Endodermal cell (in vitro differentiated cells): ENCODE measurements around the gene CORIN. TPM values are rescaled to one million over a fixed set of nuclear protein-coding genes. Genes with fewer than 3 reads are reported as not detected.

Experiments
- DNase-seq: peaks from one replicate; pipeline ENCODE4 v3.0.0-alpha.2; 2017
- H3K27ac ChIP-seq: 2 replicates; pipeline ENCODE4 v1.5.1; 2013; ENCODE audit warnings: mild to moderate bottlenecking, low read depth, low read length, moderate library complexity
- H3K27me3 ChIP-seq: 2 replicates; pipeline ENCODE4 v1.6.1; 2013; ENCODE audit warnings: mild to moderate bottlenecking, low read length, moderate library complexity; ENCODE audit not compliant: insufficient read depth, control insufficient read depth, poor library complexity, severe bottlenecking
- H3K36me3 ChIP-seq: 2 replicates; pipeline ENCODE4 v1.7.0; 2013; ENCODE audit warnings: mild to moderate bottlenecking, low read length, moderate library complexity; ENCODE audit not compliant: control insufficient read depth, insufficient read depth
- H3K4me1 ChIP-seq: one replicate; pipeline ENCODE4 v1.7.0; 2013; ENCODE audit warnings: low read length; ENCODE audit not compliant: control insufficient read depth, insufficient read depth
- H3K4me3 ChIP-seq: 2 replicates; pipeline ENCODE4 v1.5.1; 2013; ENCODE audit warnings: mild to moderate bottlenecking, low read length, moderate library complexity
- H3K9ac ChIP-seq: 2 replicates; pipeline ENCODE4 v1.6.1; 2013; ENCODE audit warnings: mild to moderate bottlenecking, low read length, moderate library complexity; ENCODE audit not compliant: poor library complexity, severe bottlenecking; ENCODE audit errors: extremely low read depth
- H3K9me3 ChIP-seq: 2 replicates; pipeline ENCODE4 v1.6.1; 2013; ENCODE audit warnings: mild to moderate bottlenecking, low read length, moderate library complexity; ENCODE audit not compliant: control insufficient read depth
- H3K27ac Mint-ChIP-seq: 2 replicates; pipeline ENCODE4 v1.8.0; 2020; ENCODE audit warnings: mixed read lengths
- H3K27me3 Mint-ChIP-seq: 2 replicates; pipeline ENCODE4 v1.8.0; 2021; ENCODE audit warnings: mild to moderate bottlenecking, mixed read lengths; ENCODE audit not compliant: insufficient read depth
- H3K36me3 Mint-ChIP-seq: 2 replicates; pipeline ENCODE4 v1.8.0; 2020; ENCODE audit warnings: low read depth, mixed read lengths
- H3K4me1 Mint-ChIP-seq: 2 replicates; pipeline ENCODE4 v1.8.0; 2020; ENCODE audit warnings: mixed read lengths
- H3K4me3 Mint-ChIP-seq: 2 replicates; pipeline ENCODE4 v1.8.0; 2020; ENCODE audit warnings: mild to moderate bottlenecking, moderate library complexity, mixed read lengths
- H3K9me3 Mint-ChIP-seq: 2 replicates; pipeline ENCODE4 v1.8.0; 2020; ENCODE audit warnings: mild to moderate bottlenecking, mixed read lengths
- CTCF ChIP-seq: fragments of 200-600 bp; sonication (generic); conservative IDR thresholded peaks from 2 replicates; pipeline ENCODE4 v1.5.0; 2021; ENCODE audit warnings: antibody characterized with exemption, mild to moderate bottlenecking
- WGBS, 2 experiments: methylation state at CpG; one replicate each; pipeline versions ENCODE4 v1.1.5 to v1.1.7; 2013; ENCODE audit warnings: missing lambda C conversion rate in 2 of 2, mixed read lengths in 1 of 2; ENCODE audit not compliant: insufficient coverage in 1 of 2, insufficient read length in 1 of 2; 5-methylcytosine and 5-hydroxymethylcytosine counted together
- total RNA-seq, 2 donors: library from RNA; stranded (reverse); fragmentation: NEBNext Ultra II Directional in 1 of 2; extraction: Animal tissue kit (Norgen Biotek cat#: 25700) in 1 of 2; gene quantifications; 2 replicates in 1 of 2; 3 replicates in 1 of 2; pipeline ENCODE4 v1.2.1, GENCODE V29; 2021

CORIN gene
- total RNA-seq, 2 donors from 2014 or later, result 0.53 TPM; not detected in 1

DNA sequence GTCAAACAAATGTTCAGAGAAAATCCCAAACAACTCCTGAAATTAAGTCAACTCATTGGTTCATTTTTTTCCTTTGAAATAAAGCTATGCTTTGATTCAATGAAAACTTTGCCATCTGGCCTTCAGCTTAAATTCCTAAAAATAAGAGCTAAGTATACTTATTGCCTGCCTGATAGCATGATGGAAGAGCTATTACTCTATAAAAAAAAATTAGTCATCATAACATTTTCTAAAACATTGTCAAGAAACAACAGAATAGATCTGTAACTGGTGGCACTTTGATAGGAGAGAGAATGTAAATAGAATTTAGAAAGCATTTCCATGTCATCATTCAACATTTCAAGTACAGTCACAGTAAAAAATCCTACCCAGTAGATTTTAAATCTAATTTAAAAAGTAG lies 136.6 kb downstream of the CORIN start:
- H3K27ac Mint-ChIP-seq, result no peak overlapping the region

GRCh38 chr4:47698837-47699236 lies 139.0 kb downstream of the CORIN start:
- no peak overlapping the region for H3K27ac ChIP-seq
- Mint-ChIP-seq H3K27ac (no peak overlapping the region), H3K27me3 (peaks cover 1% of the 10 kb centered on the region), H3K36me3 (no peaks in the 10 kb centered on the region), H3K4me1 (no peaks in the 10 kb centered on the region), H3K4me3 (no peak overlapping the region), H3K9me3 (no peaks in the 10 kb centered on the region)
- TF ChIP-seq CTCF, result no peak
- H3K36me3 ChIP-seq, result no peaks in the 10 kb centered on the region
- no peaks in the 10 kb centered on the region for H3K9me3 ChIP-seq
- no peak overlapping the region for H3K4me3 ChIP-seq
- DNase-seq, result no peak
- no peak overlapping the region for H3K9ac ChIP-seq
- WGBS, 2 experiments, result 97 to 100% methylated on average over 2 to 3 of the region's 3 CpGs
- no peaks in the 10 kb centered on the region for H3K4me1 ChIP-seq
- H3K27me3 ChIP-seq, result no peaks in the 10 kb centered on the region

More for the DNA sequence above, 136.6 kb downstream of the CORIN start:
- Mint-ChIP-seq H3K36me3 (no peaks in the 10 kb centered on the region), H3K4me3 (no peak overlapping the region), H3K27me3 (peaks cover 1% of the 10 kb centered on the region), H3K4me1 (peaks cover 12% of the 10 kb centered on the region), H3K9me3 (no peaks in the 10 kb centered on the region)
- Histone ChIP-seq H3K9ac (no peak overlapping the region), H3K9me3 (no peaks in the 10 kb centered on the region), H3K36me3 (no peaks in the 10 kb centered on the region), H3K27me3 (no peaks in the 10 kb centered on the region), H3K4me3 (no peak overlapping the region), H3K4me1 (no peaks in the 10 kb centered on the region), H3K27ac (no peak overlapping the region)
- DNase-seq, result no peak
- TF ChIP-seq CTCF, result no peak

DNA sequence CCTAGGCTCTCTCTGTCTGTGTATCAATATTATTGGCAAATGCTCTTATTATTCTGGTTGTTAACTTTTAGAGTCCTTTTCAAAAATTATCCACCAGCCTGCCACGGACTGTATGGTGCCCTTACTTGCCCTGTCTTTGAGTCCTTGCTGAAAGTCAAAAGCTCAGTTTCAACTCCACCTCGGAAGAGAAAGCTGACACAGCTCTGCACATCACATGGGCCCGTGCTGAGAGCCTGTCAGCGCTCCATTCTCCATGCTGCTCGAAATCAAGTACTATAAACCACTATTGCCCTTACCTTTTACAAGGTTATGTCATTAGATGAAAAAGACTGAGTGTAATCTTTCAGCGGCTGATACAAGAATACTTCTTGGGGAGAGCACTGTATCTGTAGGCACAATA lies 141.0 kb downstream of the CORIN start:
- H3K4me3 ChIP-seq, result no peak overlapping the region
- no peaks in the 10 kb centered on the region for H3K4me1 Mint-ChIP-seq
- H3K4me3 Mint-ChIP-seq, result no peak overlapping the region
- DNase-seq, result no peak
- H3K27me3 Mint-ChIP-seq, result peaks cover 1% of the 10 kb centered on the region
- H3K36me3 Mint-ChIP-seq, result no peaks in the 10 kb centered on the region
- no peak for TF ChIP-seq CTCF
- H3K36me3 ChIP-seq, result no peaks in the 10 kb centered on the region
- H3K9me3 ChIP-seq, result no peaks in the 10 kb centered on the region
- H3K9ac ChIP-seq, result no peak overlapping the region
- H3K27ac Mint-ChIP-seq, result no peak overlapping the region
- H3K27me3 ChIP-seq, result no peaks in the 10 kb centered on the region
- no peaks in the 10 kb centered on the region for H3K9me3 Mint-ChIP-seq
- H3K27ac ChIP-seq, result no peak overlapping the region
- WGBS, 2 experiments, result 90 to 92% methylated on average over 4 to 6 of the region's 6 CpGs
- no peaks in the 10 kb centered on the region for H3K4me1 ChIP-seq
